Neural cell (in vitro differentiated cells): Measurements from ENCODE around the gene UGT1A1.

ENCODE experiments used
- CTCF ChIP-seq: fragments of 450-650 bp; IDR thresholded peaks from 2 replicates; pipeline ENCODE4 v1.5.1; 2014; ENCODE audit warnings: antibody characterized with exemption, mild to moderate bottlenecking, moderate library complexity; ENCODE audit not compliant: poor library complexity, severe bottlenecking
- EZH2 ChIP-seq: fragments of 200-600, 300-800 bp; shearing (Covaris generic), sonication (generic); IDR thresholded peaks from 2 replicates; pipeline ENCODE4 v1.6.1; 2014; ENCODE audit warnings: antibody characterized with exemption, low read length, borderline replicate concordance, mild to moderate bottlenecking; ENCODE audit not compliant: insufficient read depth, poor library complexity, severe bottlenecking
- RAD21 ChIP-seq: fragments of 450-650 bp; conservative IDR thresholded peaks from 2 replicates; pipeline ENCODE4 v1.6.1; 2014; ENCODE audit warnings: antibody characterized with exemption, mild to moderate bottlenecking, moderate library complexity

DNA sequence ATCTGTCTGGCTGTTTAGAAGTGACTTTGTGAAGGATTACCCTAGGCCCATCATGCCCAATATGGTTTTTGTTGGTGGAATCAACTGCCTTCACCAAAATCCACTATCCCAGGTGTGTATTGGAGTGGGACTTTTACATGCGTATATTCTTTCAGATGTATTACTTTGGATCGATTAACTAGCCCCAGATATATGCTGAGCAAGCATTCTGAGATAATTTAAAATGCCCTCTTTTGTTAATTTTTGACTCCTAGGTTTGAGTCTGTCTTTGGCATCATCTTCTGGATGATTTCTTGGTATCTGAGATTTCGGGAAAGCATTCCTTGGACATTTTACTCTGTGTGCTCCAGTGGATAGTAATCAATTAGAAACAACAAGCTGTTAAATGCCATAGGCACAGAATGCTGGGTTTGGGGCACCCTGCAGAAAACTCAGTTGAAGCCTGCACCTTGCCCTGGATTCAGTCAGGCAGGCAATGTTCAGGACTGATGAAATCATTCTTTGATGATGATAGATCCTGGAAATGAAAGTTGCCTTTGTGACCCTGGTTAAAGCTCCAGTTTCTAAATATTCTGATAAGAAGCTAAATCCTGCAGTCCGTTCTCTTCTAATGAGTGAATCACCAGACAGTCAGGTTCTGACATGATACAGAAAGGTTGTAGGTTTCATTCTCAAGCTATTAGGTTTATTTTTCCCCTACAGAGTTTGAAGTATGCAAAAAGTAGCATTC, 1.1 kb downstream of the UGT1A1 start:
- no peak for TF ChIP-seq CTCF
- TF ChIP-seq EZH2: no peak
- TF ChIP-seq RAD21: no peak
